ENCODE data around the gene GBX1. TPM values are rescaled to one million over a fixed set of nuclear protein-coding genes. Genes with fewer than 3 reads are reported as not detected.

Gene GBX1
- total RNA-seq, 1 experiment from 2014 or later = not detected

GRCh38 chr7:151177310-151177709 is 9.8 kb upstream of the GBX1 start:
- Mint-ChIP-seq H3K9me3 (ENCODE audit: unreplicated experiment) (no peaks in the 10 kb centered on the region), H3K4me3 (ENCODE audit: unreplicated experiment) (no peak overlapping the region)
- intact Hi-C loops (cut with micrococcal nuclease; ENCODE audit: unreplicated experiment) = no loop called here

GRCh38 chr7:151176401-151176800 is 8.9 kb upstream of the GBX1 start:
- H3K36me3 Mint-ChIP-seq (ENCODE audit: insufficient read depth, unreplicated experiment) = no peaks in the 10 kb centered on the region
- BruUV-seq (replicated peaks) = no TSS peak
- CTCF ChIA-PET = interaction anchor here (0.8 kb wide), 1 partner anchor 53 kb away, joined by 3 read pairs; no protein-coding TSS in a partner anchor
- Histone ChIP-seq H3K27me3 (replicated peaks; ENCODE audit: control insufficient read depth, insufficient read depth, low read length) (no peaks in the 10 kb centered on the region), H3K4me1 (no peaks in the 10 kb centered on the region), H3K4me3 (ENCODE audit: low read depth, low read length) (no peak overlapping the region), H3K9me3 (no peaks in the 10 kb centered on the region), H3K36me3 (ENCODE audit: control insufficient read depth, insufficient read depth, low read length) (no peaks in the 10 kb centered on the region)
- no peak overlapping the region for H3K4me3 Mint-ChIP-seq (ENCODE audit: unreplicated experiment)
- DNase-seq = peak in 1 of 2 experiments; percentile 20
- no peaks in the 10 kb centered on the region for H3K9me3 Mint-ChIP-seq (ENCODE audit: unreplicated experiment)
- POLR2A ChIA-PET = no interaction called here
- no peak overlapping the region for H3K27ac Mint-ChIP-seq (ENCODE audit: unreplicated experiment)
- intact Hi-C loops (cut with micrococcal nuclease; ENCODE audit: unreplicated experiment) = no loop called here
- peaks cover 23% of the 10 kb centered on the region for H3K27me3 Mint-ChIP-seq (ENCODE audit: insufficient read depth, unreplicated experiment)
- no peak for TF ChIP-seq CTCF (IDR thresholded peaks at IDR 0.05; ENCODE audit: insufficient read depth in 1 of 2, low read depth in 1 of 2, low read length in 1 of 2, severe bottlenecking in 1 of 2, unreplicated experiment in 1 of 2)
- H3K4me1 Mint-ChIP-seq (ENCODE audit: low read depth, unreplicated experiment) = no peaks in the 10 kb centered on the region

More at GRCh38 chr7:151177310-151177709, 9.8 kb upstream of the GBX1 start:
- no peak for TF ChIP-seq CTCF (IDR thresholded peaks at IDR 0.05; ENCODE audit: insufficient read depth in 1 of 2, low read depth in 1 of 2, low read length in 1 of 2, severe bottlenecking in 1 of 2, unreplicated experiment in 1 of 2)
- Histone ChIP-seq H3K27me3 (replicated peaks; ENCODE audit: control insufficient read depth, insufficient read depth, low read length) (no peaks in the 10 kb centered on the region), H3K9me3 (no peaks in the 10 kb centered on the region), H3K4me3 (ENCODE audit: low read depth, low read length) (no peak overlapping the region), H3K36me3 (ENCODE audit: control insufficient read depth, insufficient read depth, low read length) (no peaks in the 10 kb centered on the region), H3K4me1 (no peaks in the 10 kb centered on the region)
- BruUV-seq (replicated peaks) = no TSS peak
- CTCF ChIA-PET = interaction anchor here (0.8 kb wide), 1 partner anchor 53 kb away, joined by 3 read pairs; no protein-coding TSS in a partner anchor
- peak in 1 of 2 experiments; percentile 20 for DNase-seq
- Mint-ChIP-seq H3K27ac (ENCODE audit: unreplicated experiment) (no peak overlapping the region), H3K36me3 (ENCODE audit: insufficient read depth, unreplicated experiment) (no peaks in the 10 kb centered on the region), H3K27me3 (ENCODE audit: insufficient read depth, unreplicated experiment) (peaks cover 21% of the 10 kb centered on the region), H3K4me1 (ENCODE audit: low read depth, unreplicated experiment) (no peaks in the 10 kb centered on the region)
- POLR2A ChIA-PET = no interaction called here

GRCh38 chr7:151175793-151176311 is 8.4 kb upstream of the GBX1 start:
- BruUV-seq (replicated peaks) = no TSS peak

More at GRCh38 chr7:151175793-151176311, 8.4 kb upstream of the GBX1 start:
- intact Hi-C loops (cut with micrococcal nuclease; ENCODE audit: unreplicated experiment) = no loop called here
- Histone ChIP-seq H3K4me1 (no peaks in the 10 kb centered on the region), H3K36me3 (ENCODE audit: control insufficient read depth, insufficient read depth, low read length) (no peaks in the 10 kb centered on the region), H3K4me3 (ENCODE audit: low read depth, low read length) (no peak overlapping the region), H3K9me3 (no peaks in the 10 kb centered on the region), H3K27me3 (replicated peaks; ENCODE audit: control insufficient read depth, insufficient read depth, low read length) (no peaks in the 10 kb centered on the region)
- no peak for TF ChIP-seq CTCF (IDR thresholded peaks at IDR 0.05; ENCODE audit: insufficient read depth in 1 of 2, low read depth in 1 of 2, low read length in 1 of 2, severe bottlenecking in 1 of 2, unreplicated experiment in 1 of 2)
- DNase-seq = peak; percentile 26 to 40
- H3K4me3 Mint-ChIP-seq (ENCODE audit: unreplicated experiment) = no peak overlapping the region
- no peaks in the 10 kb centered on the region for H3K36me3 Mint-ChIP-seq (ENCODE audit: insufficient read depth, unreplicated experiment)
- no peak overlapping the region for H3K27ac Mint-ChIP-seq (ENCODE audit: unreplicated experiment)
- no peaks in the 10 kb centered on the region for H3K9me3 Mint-ChIP-seq (ENCODE audit: unreplicated experiment)
- POLR2A ChIA-PET = no interaction called here
- CTCF ChIA-PET = interaction anchor here (0.9 kb wide), 1 partner anchor 10 kb away, joined by 8 read pairs; no protein-coding TSS in a partner anchor
- H3K27me3 Mint-ChIP-seq (ENCODE audit: insufficient read depth, unreplicated experiment) = peaks cover 23% of the 10 kb centered on the region
- no peaks in the 10 kb centered on the region for H3K4me1 Mint-ChIP-seq (ENCODE audit: low read depth, unreplicated experiment)
